ENCODE results near the gene SUSD2. TPM values are rescaled to one million over a fixed set of nuclear protein-coding genes. Genes with fewer than 3 reads are reported as not detected.

SUSD2 gene
- total and polyA plus RNA-seq, 4 donors: 0.14 to 2.5 (median 0.52) TPM

DNA sequence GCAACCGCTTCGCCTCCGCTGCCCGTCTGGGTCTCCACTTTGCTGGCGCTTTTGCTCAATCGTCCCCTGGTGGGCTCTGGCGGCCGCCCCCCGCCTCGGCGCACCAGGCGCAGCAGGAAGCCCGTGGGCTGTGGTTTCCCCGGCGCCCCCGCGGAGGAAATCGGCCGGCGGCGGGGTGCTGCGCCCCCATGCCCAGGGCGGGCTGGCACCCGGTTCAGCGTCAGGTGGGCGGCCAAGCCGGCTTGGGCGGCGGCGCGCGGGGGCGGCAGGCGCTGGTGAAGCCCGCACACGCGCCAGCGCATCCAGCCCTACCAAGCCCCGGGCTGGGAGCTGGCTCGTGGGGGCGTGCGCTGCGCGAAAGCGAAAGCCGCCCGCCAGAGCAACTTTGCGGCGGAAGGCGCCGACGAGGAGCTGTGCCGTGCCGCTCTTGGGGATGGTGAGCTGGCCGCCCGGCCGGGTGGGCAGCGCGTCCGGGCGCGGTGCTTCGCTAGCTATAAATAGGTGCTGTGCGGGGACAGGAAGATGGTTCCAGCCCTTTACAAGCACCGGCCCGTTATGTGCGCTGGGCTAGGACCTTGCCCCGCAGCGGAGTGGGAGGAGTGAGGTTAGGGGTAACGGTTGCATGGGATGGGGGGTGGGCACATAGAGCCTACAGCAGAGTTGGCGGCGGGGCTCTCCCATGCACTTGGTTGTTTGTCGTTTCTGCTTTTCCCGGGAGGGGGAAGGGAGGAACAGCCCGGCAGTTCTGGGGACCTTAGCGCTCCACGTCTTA is 25.0 kb upstream of the SUSD2 start (continued):
- no peak for TF ChIP-seq CTCF (IDR thresholded peaks at IDR 0.05; ENCODE audit: low read depth, low read length, missing input control)

GRCh38 chr22:24156913-24157821 is 24.1 kb upstream of the SUSD2 start:
- H3K9ac ChIP-seq (ENCODE audit: low read depth in 1 of 2, low read length in 2 of 2): no peak overlapping the region
- no peaks in the 10 kb centered on the region for H3K9me3 ChIP-seq (ENCODE audit: control insufficient read depth in 4 of 4, low read length in 3 of 4)
- H3K27ac ChIP-seq (ENCODE audit: low read depth in 1 of 2, low read length in 2 of 2): peak overlapping the region; percentile 53 to 74
- WGBS: 30% methylated on average over 23 of the region's 23 CpGs
- no peaks in the 10 kb centered on the region for H3K27me3 ChIP-seq (ENCODE audit: control insufficient read depth in 4 of 4, insufficient read depth in 4 of 4, low read length in 3 of 4)
- H3K4me3 ChIP-seq (ENCODE audit: low read depth in 1 of 3, low read length in 3 of 3): peak overlapping the region; percentile 66 to 89 (median 74)
- TF ChIP-seq CTCF (IDR thresholded peaks at IDR 0.05; ENCODE audit: low read depth, low read length, missing input control) (peak; percentile 76), REST (IDR thresholded peaks at IDR 0.05) (no peak), RXRA (IDR thresholded peaks at IDR 0.05) (peak in 1 of 2 donors; percentile 19), RAD21 (IDR thresholded peaks at IDR 0.05) (peak in 1 of 2 donors; percentile 65), SP1 (IDR thresholded peaks at IDR 0.05) (peak; percentile 43), HNF4A (conservative IDR thresholded peaks at IDR 0.05) (no peak), FOXA2 (IDR thresholded peaks at IDR 0.05) (no peak), YY1 (IDR thresholded peaks at IDR 0.05) (no peak), FOXA1 (IDR thresholded peaks at IDR 0.05) (no peak), EGR1 (IDR thresholded peaks at IDR 0.05; ENCODE audit: low read depth in 2 of 2) (peak; percentile 46), NR2F2 (IDR thresholded peaks at IDR 0.05) (no peak), JUND (IDR thresholded peaks at IDR 0.05) (no peak), TAF1 (conservative IDR thresholded peaks at IDR 0.05) (no peak), GABPA (IDR thresholded peaks at IDR 0.05 in 1 of 2, conservative IDR thresholded peaks at IDR 0.05 in 1 of 2) (peak in 1 of 2 donors; percentile 11), HNF4G (IDR thresholded peaks at IDR 0.05) (no peak)
- TF ChIP-seq, protein P1, sequence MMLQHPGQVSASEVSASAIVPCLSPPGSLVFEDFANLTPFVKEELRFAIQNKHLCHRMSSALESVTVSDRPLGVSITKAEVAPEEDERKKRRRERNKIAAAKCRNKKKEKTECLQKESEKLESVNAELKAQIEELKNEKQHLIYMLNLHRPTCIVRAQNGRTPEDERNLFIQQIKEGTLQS (IDR thresholded peaks at IDR 0.05): no peak
- TF ChIP-seq, protein P2, sequence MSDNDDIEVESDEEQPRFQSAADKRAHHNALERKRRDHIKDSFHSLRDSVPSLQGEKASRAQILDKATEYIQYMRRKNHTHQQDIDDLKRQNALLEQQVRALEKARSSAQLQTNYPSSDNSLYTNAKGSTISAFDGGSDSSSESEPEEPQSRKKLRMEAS (IDR thresholded peaks at IDR 0.05): no peak
- TF ChIP-seq, protein P3, sequence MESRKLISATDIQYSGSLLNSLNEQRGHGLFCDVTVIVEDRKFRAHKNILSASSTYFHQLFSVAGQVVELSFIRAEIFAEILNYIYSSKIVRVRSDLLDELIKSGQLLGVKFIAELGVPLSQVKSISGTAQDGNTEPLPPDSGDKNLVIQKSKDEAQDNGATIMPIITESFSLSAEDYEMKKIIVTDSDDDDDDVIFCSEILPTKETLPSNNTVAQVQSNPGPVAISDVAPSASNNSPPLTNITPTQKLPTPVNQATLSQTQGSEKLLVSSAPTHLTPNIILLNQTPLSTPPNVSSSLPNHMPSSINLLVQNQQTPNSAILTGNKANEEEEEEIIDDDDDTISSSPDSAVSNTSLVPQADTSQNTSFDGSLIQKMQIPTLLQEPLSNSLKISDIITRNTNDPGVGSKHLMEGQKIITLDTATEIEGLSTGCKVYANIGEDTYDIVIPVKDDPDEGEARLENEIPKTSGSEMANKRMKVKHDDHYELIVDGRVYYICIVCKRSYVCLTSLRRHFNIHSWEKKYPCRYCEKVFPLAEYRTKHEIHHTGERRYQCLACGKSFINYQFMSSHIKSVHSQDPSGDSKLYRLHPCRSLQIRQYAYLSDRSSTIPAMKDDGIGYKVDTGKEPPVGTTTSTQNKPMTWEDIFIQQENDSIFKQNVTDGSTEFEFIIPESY (IDR thresholded peaks at IDR 0.05): no peak
- peak; percentile 83 for DNase-seq (ENCODE audit: low spot score)
- H3K36me3 ChIP-seq (ENCODE audit: control insufficient read depth in 4 of 4, insufficient read depth in 3 of 4, low read depth in 1 of 4, low read length in 3 of 4): no peaks in the 10 kb centered on the region
- H3K4me1 ChIP-seq (ENCODE audit: control insufficient read depth in 4 of 4, insufficient read depth in 4 of 4, low read length in 3 of 4): peaks cover 9 to 25% (median 13%) of the 10 kb centered on the region in 4 donors
